PFSK-1 (cell line): ENCODE results near the gene LRRIQ1.

Experiments used
- FOXP2 ChIP-seq: optimal IDR thresholded peaks from 2 replicates; pipeline ENCODE3; 2011; ENCODE audit warnings: borderline replicate concordance, control low read depth, inconsistent platforms; ENCODE audit not compliant: insufficient read depth; ENCODE audit errors: extremely low read length, extremely low read depth
- POLR2AphosphoS5 ChIP-seq: IDR thresholded peaks from 2 replicates; pipeline ENCODE4 v1.6.1; 2012; ENCODE audit warnings: low read depth, mild to moderate bottlenecking, control low read depth, low read length, moderate library complexity
- REST ChIP-seq, 2 experiments: IDR thresholded peaks; 2 replicates each; pipeline versions ENCODE4 v1.6.1 to v1.8.0; 2011 to 2012; ENCODE audit warnings: low read depth in 2 of 2, low read length in 2 of 2, control low read depth in 1 of 2, inconsistent platforms in 1 of 2, mild to moderate bottlenecking in 1 of 2, moderate library complexity in 1 of 2; ENCODE audit not compliant: insufficient read depth in 1 of 2
- SIN3A ChIP-seq: IDR thresholded peaks from 2 replicates; pipeline ENCODE4 v1.6.1; 2012; ENCODE audit warnings: mild to moderate bottlenecking, low read length, moderate library complexity, borderline replicate concordance; ENCODE audit not compliant: insufficient read depth
- TAF1 ChIP-seq: IDR thresholded peaks from 2 replicates; pipeline ENCODE4 v1.6.1; 2012; ENCODE audit warnings: low read length, control low read depth, borderline replicate concordance; ENCODE audit not compliant: insufficient read depth

LRRIQ1 gene

DNA sequence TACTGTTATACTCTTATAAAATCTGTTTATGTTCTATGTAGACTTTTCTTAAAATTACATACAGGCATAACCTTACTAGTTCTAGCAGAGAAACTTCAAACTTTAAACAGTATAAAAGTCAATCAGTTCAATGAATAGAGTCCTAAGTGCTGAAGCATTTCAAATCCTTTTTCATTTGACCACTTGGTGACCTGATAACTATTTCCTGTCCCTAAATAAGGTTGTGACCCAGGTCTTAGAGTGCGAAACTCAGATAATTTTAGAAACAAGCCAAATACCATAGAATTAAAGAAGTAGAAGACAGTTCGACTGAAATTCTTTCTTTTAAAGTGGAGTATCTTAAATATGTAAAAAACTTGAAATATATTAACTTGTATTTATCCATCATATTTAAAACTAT, 147.7 kb downstream of the LRRIQ1 start:
- TF ChIP-seq TAF1 (no peak), SIN3A (no peak), REST (IDR thresholded peaks at IDR 0.05; ENCODE audit: insufficient read depth in 1 of 2, low read depth in 2 of 2, low read length in 2 of 2) (no peak), FOXP2 (no peak), POLR2AphosphoS5 (no peak)

GRCh38 chr12:85186236-85186635, 150.1 kb downstream of the LRRIQ1 start:
- TF ChIP-seq TAF1 (0 out of 2 replicates have a peak, but pooled peaks have one; percentile 46), REST (IDR thresholded peaks at IDR 0.05; ENCODE audit: insufficient read depth in 1 of 2, low read depth in 2 of 2, low read length in 2 of 2) (peak in 1 of 2 experiments; percentile 77; a peak in 1 of 4 replicates), POLR2AphosphoS5 (peak; percentile 51; the same call in 1 of the 2 replicates), SIN3A (peak; percentile 95; the same call in 1 of the 2 replicates), FOXP2 (peak; percentile 68)

- TF ChIP-seq REST (IDR thresholded peaks at IDR 0.05; ENCODE audit: insufficient read depth in 1 of 2, low read depth in 2 of 2, low read length in 2 of 2), result no peak
- TF ChIP-seq FOXP2, result no peak
- TF ChIP-seq POLR2AphosphoS5, result no peak
- peak; percentile 59; the same call in 1 of the 2 replicates for TF ChIP-seq TAF1
- TF ChIP-seq SIN3A, result peak; percentile 46; the same call in 1 of the 2 replicates
Measured at GRCh38 chr12:85188619-85189018, 152.5 kb downstream of the LRRIQ1 start.

DNA sequence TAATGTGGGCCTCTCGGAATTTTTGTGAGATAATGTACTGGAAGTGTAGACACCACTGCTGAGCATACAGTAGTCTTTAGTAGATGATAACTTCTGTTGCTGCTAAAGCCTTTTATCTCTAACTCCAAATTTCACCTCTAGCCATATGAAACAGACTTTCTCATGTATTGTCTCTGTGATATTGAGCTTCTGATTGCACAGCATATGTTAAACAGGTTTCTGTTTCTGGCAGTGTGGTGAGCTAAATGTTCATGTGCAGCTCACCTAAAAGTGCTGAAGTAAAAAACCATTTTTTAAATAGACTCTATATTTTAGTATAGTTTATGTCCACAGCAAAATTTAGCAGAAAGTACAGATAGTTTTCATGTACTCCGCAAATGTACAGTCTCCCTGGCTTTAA, 154.6 kb downstream of the LRRIQ1 start:
- TF ChIP-seq SIN3A, result no peak
- no peak for TF ChIP-seq REST (IDR thresholded peaks at IDR 0.05; ENCODE audit: insufficient read depth in 1 of 2, low read depth in 2 of 2, low read length in 2 of 2)
- TF ChIP-seq FOXP2, result no peak
- no peak for TF ChIP-seq POLR2AphosphoS5
- no peak for TF ChIP-seq TAF1

GRCh38 chr12:85206543-85206942, 170.4 kb downstream of the LRRIQ1 start:
- TF ChIP-seq REST (IDR thresholded peaks at IDR 0.05; ENCODE audit: insufficient read depth in 1 of 2, low read depth in 2 of 2, low read length in 2 of 2), result no peak
- no peak for TF ChIP-seq SIN3A
- TF ChIP-seq FOXP2, result no peak
- no peak for TF ChIP-seq POLR2AphosphoS5
- no peak for TF ChIP-seq TAF1
